SH-SY5Y (cell line): ENCODE measurements around the gene CRABP2.

Source experiments
- GATA2 ChIP-seq: IDR thresholded peaks from 2 replicates; pipeline ENCODE4 v1.6.1; 2011; ENCODE audit warnings: mild to moderate bottlenecking, low read depth, low read length
- GATA3 ChIP-seq: IDR thresholded peaks from 2 replicates; pipeline ENCODE4 v1.6.1; 2011; ENCODE audit warnings: low read depth, mild to moderate bottlenecking, low read length, moderate library complexity

GRCh38 chr1:156727492-156727891, 22.1 kb upstream of the CRABP2 start:
- TF ChIP-seq GATA2 (no peak), GATA3 (no peak)
